Osteoblast (primary cell): ENCODE results near the gene EFHD2. TPM values are rescaled to one million over a fixed set of nuclear protein-coding genes. Genes with fewer than 3 reads are reported as not detected.
A peak's percentile ranks its signal among the peaks of the same experiment; 100 is the strongest.

Experiments
- DNase-seq: peaks from one replicate; pipeline ENCODE4 v3.0.0; 2011; ENCODE audit warnings: low spot score, mixed read lengths; ENCODE audit not compliant: insufficient read length; ENCODE audit errors: missing footprints
- H2AFZ ChIP-seq: 2 replicates; pipeline ENCODE4 v1.6.0; 2011; ENCODE audit warnings: mild to moderate bottlenecking, low read length
- H3K27ac ChIP-seq: 2 replicates; pipeline ENCODE4 v1.5.1; 2011; ENCODE audit warnings: mild to moderate bottlenecking, low read depth, low read length, moderate library complexity
- H3K27me3 ChIP-seq: 2 replicates; pipeline ENCODE4 v1.6.0; 2012; ENCODE audit warnings: mild to moderate bottlenecking, control low read depth, inconsistent platforms, low read length, moderate library complexity; ENCODE audit not compliant: insufficient read depth
- H3K36me3 ChIP-seq: 2 replicates; pipeline ENCODE4 v1.5.1; 2011; ENCODE audit warnings: mild to moderate bottlenecking, low read length, control low read depth, moderate library complexity; ENCODE audit not compliant: insufficient read depth
- H3K4me1 ChIP-seq: 2 replicates; pipeline ENCODE4 v1.5.1; 2011; ENCODE audit warnings: mild to moderate bottlenecking, low read length, control low read depth, moderate library complexity; ENCODE audit not compliant: insufficient read depth
- H3K4me2 ChIP-seq: 2 replicates; pipeline ENCODE4 v1.6.0; 2011; ENCODE audit warnings: mild to moderate bottlenecking, low read length; ENCODE audit not compliant: insufficient read depth
- H3K4me3 ChIP-seq: fragments of 200-600 bp; sonication (generic); 3 replicates; pipeline ENCODE4 v1.5.1; 2012; ENCODE audit warnings: mild to moderate bottlenecking, low read length, inconsistent platforms; ENCODE audit not compliant: insufficient read depth
- H3K79me2 ChIP-seq: 2 replicates; pipeline ENCODE4 v1.6.0; 2012; ENCODE audit warnings: mild to moderate bottlenecking, low read length, control low read depth, inconsistent platforms; ENCODE audit not compliant: insufficient read depth
- H3K9me3 ChIP-seq: 2 replicates; pipeline ENCODE4 v1.5.1; 2011; ENCODE audit warnings: low read depth, low read length, control low read depth
- H4K20me1 ChIP-seq: 2 replicates; pipeline ENCODE4 v1.6.0; 2012; ENCODE audit warnings: mild to moderate bottlenecking, low read length, control low read depth; ENCODE audit not compliant: insufficient read depth
- CTCF ChIP-seq: IDR thresholded peaks from 2 replicates; pipeline ENCODE4 v1.5.1; 2011; ENCODE audit warnings: mild to moderate bottlenecking, low read depth, low read length, moderate library complexity; ENCODE audit errors: extremely low read depth
- total RNA-seq: library from RNA; depleted of rRNA; stranded (reverse); fragments of >200 nt; gene quantifications from 2 replicates; pipeline ENCODE4 v1.2.3, GENCODE V29; 2012

EFHD2 gene
- total RNA-seq, 1 donor = 35.8 TPM

DNA sequence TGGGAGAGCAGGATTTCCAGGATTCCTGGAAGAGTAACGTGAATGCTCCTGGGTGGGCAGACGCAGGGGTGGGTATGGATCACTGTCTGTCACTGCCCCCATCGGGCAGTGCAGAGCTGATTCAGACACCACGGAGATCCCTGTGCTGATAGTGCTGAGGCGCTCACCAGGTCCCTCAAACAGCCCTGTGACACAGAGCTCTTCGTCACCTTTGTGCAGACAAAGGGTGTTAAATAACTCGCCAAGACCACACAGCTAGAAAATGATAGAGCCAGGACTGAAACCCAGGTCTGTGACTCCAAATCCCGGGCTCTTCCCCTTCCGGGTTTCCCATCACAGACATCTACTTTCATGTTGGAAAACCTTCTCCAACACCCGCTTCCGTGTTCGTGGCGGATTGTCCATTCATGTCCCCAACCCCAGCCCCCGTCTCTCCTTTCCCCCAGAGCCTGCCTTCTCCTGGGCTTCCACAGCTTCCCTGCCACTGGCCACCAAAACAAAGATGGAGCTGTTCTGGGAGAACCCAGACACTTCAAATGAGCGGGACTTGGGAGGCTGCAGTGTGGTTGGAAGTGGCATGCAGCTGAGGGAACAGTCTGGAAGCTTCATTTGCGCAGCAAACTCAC lies 2.6 kb downstream of the EFHD2 start:
- Histone ChIP-seq H3K4me2 (peak overlapping the region; percentile 98), H3K27ac (peak overlapping the region; percentile 48), H3K4me1 (peaks cover 48% of the 10 kb centered on the region), H2AFZ (no peak overlapping the region), H3K9me3 (no peaks in the 10 kb centered on the region), H3K36me3 (peaks cover 14% of the 10 kb centered on the region), H3K27me3 (no peaks in the 10 kb centered on the region), H3K4me3 (peak overlapping the region; percentile 90), H3K79me2 (peaks cover 66% of the 10 kb centered on the region), H4K20me1 (peaks cover 32% of the 10 kb centered on the region)
- no peak for TF ChIP-seq CTCF
- DNase-seq = no peak

- Histone ChIP-seq H3K4me1 (peaks cover 48% of the 10 kb centered on the region), H4K20me1 (peaks cover 37% of the 10 kb centered on the region), H2AFZ (no peak overlapping the region), H3K27ac (peak overlapping the region; percentile 48), H3K9me3 (no peaks in the 10 kb centered on the region), H3K36me3 (peaks cover 14% of the 10 kb centered on the region), H3K4me3 (no peak overlapping the region), H3K27me3 (no peaks in the 10 kb centered on the region), H3K4me2 (peak overlapping the region; percentile 98), H3K79me2 (peaks cover 72% of the 10 kb centered on the region)
- no peak for DNase-seq
- no peak for TF ChIP-seq CTCF
These were observed 3.2 kb downstream of the EFHD2 start for GRCh38 chr1:15412843-15413242.

DNA sequence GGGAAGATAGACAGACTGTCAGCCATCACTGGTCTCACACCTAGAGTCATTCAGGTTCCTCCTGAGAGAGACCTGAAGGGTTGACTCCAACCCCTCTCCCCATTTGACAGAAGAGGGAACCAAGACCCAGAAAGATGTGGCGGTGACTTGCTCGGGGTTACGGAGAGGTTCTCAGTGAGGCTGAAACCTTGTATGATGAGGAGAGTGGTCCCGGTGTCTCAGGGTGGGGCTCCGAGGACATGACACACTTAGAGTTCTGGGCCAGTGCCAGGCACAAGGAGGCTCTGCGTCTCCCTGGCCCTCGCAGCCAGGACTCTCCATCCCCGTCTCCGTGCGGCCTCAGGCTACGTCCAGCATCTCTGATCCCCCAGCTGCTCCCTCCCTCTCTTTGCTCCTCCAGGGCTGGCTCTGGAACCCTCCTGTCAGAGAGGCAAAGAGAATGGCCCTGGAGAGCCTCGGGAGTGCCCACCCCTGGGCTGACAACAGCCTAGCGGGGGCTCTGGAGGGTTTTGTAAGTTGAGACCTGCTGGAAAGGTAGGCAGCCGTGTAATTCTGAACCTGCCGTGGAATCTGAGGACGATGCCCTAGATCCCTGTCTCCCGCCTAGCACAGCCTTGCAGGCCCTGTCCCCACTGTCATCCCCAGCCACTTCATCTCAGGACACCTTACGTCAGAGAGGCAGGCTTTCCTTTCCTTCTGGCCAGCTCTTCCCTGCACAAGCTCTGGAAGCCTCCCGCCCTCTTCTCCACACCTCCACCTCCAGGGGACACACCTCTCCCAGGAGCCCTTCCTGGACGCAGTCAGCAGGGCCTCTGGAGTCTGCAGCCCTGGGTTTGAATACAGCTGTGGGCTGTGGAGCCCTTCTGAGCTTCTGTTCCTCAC lies 4.1 kb downstream of the EFHD2 start:
- H2AFZ ChIP-seq = no peak overlapping the region
- peaks cover 14% of the 10 kb centered on the region for H3K36me3 ChIP-seq
- TF ChIP-seq CTCF = no peak
- H3K4me2 ChIP-seq = no peak overlapping the region
- H3K4me1 ChIP-seq = peaks cover 46% of the 10 kb centered on the region
- H3K4me3 ChIP-seq = no peak overlapping the region
- DNase-seq = peak; percentile 64
- H3K9me3 ChIP-seq = no peaks in the 10 kb centered on the region
- H3K27me3 ChIP-seq = no peaks in the 10 kb centered on the region
- peaks cover 40% of the 10 kb centered on the region for H4K20me1 ChIP-seq
- no peak overlapping the region for H3K27ac ChIP-seq
- H3K79me2 ChIP-seq = peaks cover 76% of the 10 kb centered on the region

DNA sequence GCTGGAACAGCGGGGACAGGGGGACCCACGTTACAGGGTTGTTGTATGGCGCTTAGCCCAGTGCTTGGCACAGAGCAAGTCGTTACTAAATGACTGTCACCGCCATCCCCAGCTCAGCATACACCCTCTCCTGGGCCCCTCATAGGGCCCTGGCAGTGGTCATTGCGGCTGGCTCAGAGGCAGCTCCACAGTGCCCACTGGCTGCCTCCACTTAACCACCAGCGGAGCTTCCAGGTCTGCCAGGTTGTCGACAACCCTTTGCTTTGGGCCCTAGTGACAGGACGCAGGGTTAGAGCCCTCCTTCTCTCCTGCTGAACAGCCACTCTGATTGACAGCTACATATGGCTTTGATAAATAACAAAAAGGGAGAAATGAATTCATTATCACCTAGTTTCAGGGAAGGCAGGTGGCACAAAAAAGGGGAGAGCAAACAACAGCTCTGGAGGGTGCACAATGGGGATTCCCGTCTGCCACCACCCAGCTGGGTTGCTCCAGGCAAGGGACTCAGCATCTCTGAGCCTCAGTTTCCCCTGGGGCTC lies 4.8 kb downstream of the EFHD2 start:
- Histone ChIP-seq H3K27me3 (no peaks in the 10 kb centered on the region), H4K20me1 (peaks cover 47% of the 10 kb centered on the region), H3K9me3 (no peaks in the 10 kb centered on the region), H3K4me3 (no peak overlapping the region), H3K4me1 (peaks cover 45% of the 10 kb centered on the region), H3K36me3 (peaks cover 14% of the 10 kb centered on the region), H3K27ac (no peak overlapping the region), H3K4me2 (no peak overlapping the region), H3K79me2 (peaks cover 83% of the 10 kb centered on the region), H2AFZ (no peak overlapping the region)
- TF ChIP-seq CTCF = no peak
- DNase-seq = no peak
